Esophagus mucosa (tissue), 1 donor: Measurements from ENCODE around the gene SFT2D3. TPM values are rescaled to one million over a fixed set of nuclear protein-coding genes. Genes with fewer than 3 reads are reported as not detected.

Experiments
- ATAC-seq: fragments of 200-7000 bp; cut with Tn5 transposase; one replicate; pipeline ENCODE4 v1.9.1; 2020
- total RNA-seq: library from RNA; stranded (reverse); gene quantifications from one replicate; pipeline ENCODE4 v1.2.4, GENCODE V29; 2023
- donor health status: DM: yes; HTN: yes; CAD: no.

The SFT2D3 gene
- total RNA-seq, 1 donor from 2014 or later: 3.6 TPM

DNA sequence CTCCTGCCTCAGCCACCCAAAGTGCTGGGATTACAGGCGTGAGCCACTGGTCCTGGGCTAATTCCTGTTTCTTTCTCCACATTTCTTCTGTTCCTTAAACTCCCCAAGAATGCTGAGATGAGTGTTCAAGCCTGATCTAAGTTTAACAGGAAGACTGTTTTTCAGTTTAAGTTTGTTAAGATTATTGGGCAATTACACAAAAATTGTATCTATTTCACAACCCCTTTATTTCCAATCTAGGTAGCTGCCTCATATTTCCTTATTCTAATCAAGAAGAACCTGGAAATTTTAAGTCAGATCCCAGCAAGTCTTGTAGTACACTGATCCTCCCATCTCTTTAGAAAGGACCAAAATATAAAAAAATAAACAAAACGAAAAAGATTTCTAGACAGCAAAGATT, 11.7 kb downstream of the SFT2D3 start:
- ATAC-seq: no peak

DNA sequence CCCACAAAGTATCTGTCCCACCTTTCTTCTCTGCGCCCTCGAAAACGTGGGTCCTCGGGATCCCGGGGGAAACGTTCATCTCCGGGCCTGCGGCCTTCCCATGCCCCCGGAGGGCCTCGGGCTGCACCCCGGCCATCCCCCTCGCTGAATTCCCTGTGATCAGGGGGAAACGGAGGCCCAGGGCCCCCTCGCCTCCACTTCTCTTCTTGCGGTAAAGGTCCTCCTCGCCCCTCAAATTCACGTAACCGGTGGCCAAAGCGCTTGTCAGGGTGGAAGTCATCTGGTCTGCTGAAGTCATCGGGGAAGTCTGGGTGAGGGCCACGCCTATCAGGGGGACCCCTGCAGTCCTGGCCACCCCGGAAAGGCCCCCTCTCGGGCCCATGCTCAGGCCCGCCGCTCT, 12.3 kb downstream of the SFT2D3 start:
- no peak for ATAC-seq

DNA sequence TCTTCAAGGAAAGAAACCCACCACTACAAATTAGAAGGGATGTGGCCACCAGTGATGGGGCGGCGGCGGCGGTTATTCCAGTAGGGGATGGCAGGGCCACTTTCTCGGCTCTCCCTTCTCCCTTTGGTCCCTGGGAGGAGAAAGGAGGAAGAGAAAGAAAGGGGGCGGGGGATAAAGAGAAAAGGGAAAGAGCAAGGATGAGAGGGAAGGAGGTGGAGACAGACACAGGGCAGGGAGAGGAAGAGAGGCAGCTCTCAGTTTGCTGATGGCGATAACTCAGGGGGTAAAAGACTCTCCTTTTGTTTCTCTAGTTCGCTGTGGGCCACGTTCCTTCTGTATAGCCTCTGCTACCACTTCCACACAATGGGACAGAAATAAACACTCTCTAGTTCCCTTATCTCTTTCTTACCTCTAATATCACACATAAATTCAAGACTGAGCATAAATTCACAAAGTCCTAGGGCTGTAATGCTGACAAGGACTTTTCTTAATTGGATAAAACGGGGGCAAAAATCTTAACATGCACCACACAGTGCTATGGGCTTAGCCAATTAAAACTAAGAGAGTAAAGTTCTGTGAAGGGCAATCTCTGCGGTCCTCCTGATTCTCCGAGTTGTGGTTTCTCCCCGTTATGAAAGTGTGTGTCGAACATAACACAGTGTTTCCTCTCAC, 14.6 kb downstream of the SFT2D3 start:
- no peak for ATAC-seq

DNA sequence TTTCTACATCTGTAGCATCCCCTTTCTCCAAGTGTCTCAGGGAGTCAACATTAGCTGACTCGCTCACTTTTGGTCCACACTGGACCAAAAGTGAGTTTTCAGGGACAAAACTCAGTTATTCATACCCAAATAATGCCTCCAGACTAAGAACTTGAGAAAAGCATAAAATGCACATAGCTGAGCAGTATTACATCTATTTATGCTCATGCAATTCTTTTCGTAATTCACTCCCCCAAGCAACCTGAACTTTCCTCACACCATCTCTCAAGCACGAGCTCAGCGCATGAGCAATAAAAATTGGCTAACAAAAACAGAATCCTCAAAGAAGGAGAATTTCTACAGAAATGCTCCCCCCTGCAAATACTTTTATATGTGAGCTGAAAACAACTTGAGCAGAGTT, 17.0 kb downstream of the SFT2D3 start:
- ATAC-seq: no peak

DNA sequence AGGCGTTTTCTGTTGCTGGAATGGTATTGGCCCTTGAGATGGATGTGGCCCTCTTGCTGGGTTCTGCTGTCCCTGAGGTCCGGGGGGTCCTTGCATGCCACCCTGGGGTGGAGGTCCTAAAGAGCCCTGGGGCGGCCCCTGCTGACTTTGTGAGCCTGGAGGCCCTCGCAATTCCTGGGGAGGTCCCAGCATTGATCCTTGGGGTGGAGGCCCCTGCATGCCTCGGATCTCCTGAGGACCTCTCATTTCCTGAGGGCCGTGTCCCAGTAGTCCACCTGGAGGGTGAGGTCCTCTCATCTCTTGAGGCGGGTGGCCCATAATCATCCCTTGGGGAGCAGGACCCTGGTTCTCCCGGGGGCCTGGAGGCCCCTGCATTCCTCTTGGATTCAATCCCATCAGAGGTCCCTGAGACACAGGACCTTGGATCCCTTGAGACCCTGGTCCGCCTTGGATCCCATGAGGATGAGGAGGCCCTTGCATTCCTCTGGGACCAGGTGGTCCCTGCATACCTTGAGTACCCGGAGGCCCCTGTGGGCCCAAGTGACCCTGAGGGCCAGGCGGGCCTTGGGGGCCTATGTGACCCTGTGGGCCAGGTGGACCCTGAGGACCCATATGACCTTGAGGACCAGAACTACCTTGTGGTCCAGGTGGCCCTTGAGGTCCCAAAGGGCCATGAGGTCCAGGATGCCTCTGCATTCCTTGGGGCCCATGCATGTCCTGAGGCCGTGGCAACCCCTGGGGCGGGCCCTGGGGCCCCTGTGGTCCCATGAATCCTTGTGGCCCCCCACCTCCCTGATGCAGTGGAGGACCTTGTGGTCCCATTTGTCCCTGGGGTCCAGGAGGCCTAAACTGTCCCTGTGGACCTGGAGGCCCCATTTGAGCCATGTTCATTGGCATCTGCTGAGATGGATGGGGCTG, 18.3 kb downstream of the SFT2D3 start:
- ATAC-seq: peak; percentile 22

DNA sequence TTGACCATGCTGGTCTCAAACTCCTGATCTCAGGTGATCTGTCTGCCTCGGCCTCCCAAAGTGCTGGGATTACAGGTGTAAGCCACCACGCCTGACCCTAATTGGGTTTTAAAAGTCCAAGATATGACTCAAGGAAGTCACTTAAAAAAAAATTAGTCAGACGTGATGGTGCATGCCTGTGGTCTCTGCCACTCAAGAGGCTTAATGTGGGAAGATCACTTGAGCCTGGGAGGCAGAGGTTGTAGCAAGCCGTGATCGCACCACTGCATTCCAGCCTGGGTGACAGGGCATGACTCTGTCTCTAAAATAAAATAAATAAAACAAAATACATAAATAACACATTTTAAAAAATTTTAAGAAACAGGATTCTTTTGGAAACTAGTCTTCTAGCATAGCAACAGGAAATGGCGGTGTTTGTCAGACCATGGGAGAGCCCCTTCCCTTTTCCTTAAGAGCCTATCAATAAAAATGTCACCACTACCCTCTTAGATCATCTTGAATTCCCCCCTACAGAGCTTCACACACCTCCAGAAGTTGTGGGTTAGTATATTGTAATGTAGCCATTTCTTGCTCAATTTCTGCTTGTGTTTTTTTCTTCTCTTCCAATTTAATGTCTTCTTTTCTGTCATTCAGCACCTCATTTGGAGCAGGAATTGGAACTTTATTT, 20.1 kb downstream of the SFT2D3 start:
- ATAC-seq: peak; percentile 74

DNA sequence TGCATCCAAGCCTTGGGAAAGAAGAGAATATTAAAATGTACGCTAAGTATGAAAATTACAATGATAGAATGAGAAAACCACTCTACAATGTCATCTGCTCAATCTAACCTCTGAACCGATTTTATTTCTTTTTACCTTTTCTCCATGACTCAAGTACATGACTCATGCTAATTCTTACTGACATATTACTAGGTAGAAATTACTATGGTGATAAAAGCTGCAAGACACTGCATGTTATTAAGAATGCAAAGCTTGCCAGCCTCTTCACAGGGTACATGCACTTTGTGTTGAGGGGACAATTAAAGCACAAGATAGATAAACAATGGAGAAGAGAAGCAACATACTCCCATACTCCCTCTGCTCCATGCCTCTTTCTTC, 20.7 kb downstream of the SFT2D3 start:
- peak; percentile 80 for ATAC-seq

DNA sequence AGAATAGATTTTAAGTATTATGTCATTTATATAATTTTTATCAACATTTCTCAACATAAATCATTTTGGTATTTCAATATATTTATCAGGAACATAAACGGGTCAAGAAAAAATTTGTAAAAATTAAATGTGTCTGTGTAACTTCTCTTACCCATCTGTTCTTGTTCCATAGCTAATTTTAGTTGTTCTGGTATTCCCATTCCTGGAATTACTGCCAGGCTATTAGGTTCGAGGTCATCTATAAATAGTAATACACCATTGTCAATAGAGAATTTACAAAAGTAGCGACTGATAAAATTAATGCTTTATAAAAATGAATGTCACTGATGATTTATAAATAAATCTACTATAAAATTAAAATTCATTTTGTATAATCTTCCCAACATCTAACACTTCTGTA, 21.5 kb downstream of the SFT2D3 start:
- no peak for ATAC-seq

DNA sequence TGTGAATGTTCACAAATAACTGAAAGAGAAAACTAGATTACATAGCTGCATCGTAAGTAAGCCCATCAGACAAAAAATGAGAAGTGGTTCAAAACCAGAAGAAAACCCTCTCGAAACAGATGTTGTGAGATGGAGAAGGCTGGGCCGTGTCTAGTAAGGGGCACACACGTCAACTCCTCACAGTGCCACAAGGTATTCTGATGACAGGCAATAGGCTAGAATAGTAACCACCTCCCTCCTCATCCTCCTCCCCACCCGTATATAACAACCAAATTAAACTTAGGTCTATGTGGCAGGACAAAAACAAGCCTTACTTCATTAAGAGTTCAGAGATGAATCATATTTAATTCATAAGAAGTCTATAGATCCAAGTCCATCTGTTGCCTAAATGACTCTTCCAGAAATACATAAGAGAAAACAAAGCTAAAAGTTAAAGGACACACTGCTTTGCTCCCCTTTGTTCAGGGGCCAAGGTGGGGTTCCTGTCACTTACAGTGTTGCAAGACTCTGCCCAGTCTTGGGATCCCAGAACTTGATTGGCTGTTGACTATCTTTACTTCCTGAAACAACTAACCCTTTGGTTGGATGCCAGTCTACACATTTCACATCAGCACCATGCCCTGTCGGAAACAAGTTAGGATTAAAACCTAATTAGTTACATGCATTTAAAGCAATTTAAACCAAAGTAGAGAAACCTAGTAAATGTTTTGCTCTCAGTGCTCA, 25.0 kb downstream of the SFT2D3 start:
- no peak for ATAC-seq

DNA sequence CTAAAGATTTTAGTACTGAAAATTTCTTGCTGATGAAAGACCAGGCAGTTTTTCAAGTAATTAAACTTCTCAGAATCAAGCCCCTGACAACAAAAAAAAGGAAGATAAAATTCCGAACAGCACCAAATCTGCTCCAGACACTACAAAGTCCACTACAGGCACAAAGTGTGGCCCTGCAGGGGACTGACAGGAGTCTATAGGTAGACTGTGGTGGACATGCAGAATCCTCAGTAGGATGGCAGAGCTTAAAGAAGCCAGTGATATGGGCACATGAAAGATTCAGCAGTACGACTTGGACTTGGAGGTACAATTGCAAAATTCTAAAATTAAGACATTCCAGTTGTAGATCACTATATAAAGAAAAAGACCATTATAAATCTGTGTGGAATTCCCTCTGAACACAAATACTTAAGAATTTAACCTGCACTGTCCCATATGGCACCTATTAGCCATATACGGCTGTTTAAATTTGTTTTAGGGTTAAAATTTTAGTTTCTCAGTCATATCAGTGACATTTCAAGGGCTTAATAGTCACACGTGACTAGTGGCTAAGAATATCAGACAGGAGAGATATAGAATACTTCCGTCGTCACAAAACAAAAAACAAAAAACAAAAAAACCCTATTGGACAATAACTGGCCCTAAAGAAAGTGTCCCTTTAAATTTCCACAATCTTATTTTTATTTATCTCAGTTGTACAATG, 32.0 kb downstream of the SFT2D3 start:
- ATAC-seq: no peak

DNA sequence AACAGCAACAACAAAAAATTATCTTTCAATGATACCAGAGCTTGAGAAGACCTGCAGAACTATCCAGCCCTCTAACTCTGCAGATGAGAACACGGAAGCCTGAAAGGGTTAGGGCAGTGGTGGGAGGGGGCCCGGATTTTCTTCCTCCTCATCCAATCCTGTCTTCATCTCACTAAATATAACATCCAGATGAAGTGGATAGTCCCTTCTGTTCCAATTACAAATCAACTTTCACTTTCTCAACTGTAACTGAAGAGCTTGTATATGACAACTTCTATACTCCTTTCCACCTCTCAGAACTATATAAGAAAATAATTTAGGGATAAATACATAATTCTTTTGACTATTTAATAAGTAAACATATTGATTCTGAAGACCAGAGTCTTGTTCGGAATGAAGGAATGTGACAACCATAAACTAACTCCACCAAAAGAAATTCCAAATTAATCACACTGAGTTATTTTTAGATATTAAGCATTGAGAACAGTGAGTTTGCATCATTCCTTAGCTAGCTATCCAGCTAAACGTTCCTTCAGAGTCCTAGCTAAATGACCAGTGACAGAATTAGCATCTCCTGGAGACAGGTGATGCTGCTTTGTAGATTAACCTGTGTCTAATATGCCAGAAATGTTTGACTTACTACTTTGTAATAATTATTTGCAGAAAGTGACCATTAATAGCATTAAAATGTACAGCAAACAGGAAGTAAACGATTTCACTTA, 32.7 kb downstream of the SFT2D3 start:
- no peak for ATAC-seq

DNA sequence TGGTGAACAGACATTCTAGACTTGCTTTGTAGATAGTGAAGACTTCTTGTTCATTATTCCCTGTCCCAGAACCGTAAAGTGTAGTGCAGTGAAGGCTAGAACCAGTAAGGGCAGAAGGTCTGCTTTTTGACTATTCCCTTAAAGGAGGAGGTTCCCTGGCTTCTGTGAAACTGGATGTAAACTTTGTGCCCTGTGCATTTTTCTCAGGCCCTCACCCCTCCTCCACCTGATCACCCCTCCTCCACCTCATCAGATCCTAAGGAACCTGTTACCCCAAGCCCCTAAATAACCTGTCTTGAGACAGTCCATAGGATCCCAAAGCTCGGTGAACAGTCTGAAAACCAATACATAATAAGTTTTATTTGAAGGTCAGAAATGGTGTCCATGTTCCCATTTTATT, 33.7 kb downstream of the SFT2D3 start:
- no peak for ATAC-seq

DNA sequence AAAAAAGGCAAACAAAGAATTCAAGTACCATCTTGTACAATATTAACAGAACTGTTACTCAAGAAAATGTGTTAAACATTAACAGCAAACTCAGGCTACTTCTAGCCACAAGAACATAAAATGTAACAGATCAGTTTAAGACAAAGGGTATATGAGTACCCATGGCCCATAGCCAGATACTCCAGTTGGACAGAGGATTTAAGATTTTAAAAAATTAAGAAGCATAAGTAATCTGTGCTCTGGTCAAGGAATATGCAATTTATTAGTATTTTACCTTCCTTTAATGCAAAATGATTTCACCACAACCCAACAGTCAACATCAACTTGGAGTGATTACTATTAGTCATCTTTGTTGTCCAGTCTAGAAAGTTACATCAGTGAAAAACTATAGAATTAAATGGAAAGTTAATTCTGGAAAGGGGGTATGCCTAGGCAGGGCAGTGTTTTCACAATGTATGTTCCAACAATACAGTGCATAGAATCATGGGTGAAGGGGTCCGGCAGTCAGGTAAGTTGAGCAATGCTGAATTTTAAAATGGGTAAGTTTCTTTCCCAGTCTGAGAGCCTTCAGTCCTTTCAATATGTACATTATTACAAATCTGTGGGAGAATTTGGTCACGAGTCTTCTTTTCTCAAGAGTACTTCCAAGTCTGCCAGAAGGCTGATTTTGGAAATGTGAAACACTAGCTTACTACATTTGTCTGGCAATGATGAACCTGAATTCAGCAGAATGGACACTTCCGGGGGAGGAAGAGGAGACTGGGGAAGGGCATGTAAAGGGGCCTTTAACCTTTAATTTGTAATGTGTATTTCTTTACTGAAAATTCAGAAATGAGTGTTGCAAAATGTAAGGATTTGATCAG, 34.5 kb downstream of the SFT2D3 start:
- no peak for ATAC-seq

DNA sequence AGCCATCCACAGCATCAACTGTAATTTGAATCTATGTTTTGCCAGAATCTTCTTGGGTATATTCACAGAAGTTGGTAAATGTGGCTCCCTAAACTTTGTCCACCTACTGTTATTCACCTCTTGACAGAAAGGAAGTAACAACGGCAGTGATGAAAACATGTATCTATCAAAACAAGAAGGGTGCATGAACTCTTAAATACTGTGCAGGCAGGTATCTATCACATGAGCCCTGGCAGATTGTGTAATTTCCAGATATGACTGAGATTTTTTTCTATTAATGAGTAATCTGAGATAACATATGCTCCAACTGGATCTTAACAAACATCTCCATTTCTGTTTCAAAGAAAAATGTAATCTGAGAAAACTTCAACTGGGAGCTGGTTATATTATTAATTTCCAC, 36.6 kb downstream of the SFT2D3 start:
- no peak for ATAC-seq

DNA sequence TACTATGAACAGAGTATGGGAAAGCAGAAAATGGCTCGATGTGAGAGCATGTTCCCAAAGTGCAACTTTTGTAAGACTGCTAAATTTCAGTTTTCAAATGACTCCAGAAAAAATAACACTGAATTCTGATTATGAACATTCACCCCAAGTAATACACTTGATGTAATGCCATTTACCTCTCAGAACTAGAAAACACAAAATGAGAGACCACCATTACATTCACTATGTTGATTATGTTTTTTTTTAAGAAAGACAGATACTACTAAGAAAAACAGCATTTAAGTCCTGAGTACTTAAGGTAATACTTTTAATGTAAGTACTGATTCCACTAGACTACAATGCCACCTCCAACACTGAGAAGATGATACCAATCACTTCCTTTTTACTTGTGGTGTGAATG, 38.5 kb downstream of the SFT2D3 start:
- ATAC-seq: no peak

DNA sequence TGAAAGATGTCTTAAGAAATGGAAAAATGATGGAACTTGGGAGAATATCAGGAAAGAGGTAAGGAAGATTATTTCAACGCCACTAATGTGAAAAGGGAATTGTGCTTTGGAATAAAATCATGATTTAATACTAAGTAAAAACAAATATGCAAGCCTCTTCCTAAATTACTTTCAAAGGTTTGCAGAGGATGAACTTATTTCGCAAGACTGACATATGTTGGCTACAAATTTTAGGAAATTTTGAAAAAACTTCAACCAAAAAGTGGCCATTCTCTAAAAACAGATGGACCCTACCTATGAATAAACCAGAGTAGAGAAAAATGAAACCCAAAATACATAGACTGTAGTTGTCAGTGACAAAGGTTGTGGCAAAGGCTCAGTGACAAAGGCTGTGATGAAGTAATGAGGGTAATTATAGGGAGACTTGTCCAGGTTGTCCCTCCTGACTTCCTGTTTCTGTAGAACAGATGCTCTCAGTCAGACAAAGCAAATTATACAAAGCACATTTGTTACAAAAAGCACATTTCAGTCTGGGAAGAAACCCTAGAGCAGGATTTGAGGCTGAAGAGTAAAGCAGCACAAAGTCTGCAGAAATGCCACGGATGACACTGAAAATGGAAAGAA, 39.5 kb downstream of the SFT2D3 start:
- ATAC-seq: no peak

DNA sequence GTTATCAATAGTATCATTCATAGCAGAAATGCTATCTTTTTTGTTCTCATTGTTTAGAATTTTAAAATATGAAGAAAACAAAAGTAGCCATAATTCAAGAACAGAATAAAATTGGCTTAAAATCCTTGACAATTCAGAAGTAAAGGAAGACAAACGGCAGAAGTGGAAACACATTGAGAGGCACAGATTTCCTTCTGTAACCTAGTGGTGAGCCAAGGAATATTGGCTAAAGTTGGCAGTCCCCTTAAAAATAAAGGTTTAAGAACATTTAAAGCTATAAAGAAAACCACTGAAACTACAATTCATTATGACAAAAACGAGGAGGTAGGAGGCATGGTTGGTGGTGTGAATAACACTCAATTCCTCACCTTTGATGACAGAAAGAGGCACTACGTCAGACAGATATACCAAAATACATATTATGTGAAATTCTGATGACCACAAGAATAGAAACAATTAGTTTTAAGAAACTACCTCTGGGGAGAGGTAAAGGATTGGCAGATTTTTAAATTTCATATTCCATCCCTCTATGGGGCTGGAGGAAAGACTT, 42.3 kb downstream of the SFT2D3 start:
- ATAC-seq: no peak

DNA sequence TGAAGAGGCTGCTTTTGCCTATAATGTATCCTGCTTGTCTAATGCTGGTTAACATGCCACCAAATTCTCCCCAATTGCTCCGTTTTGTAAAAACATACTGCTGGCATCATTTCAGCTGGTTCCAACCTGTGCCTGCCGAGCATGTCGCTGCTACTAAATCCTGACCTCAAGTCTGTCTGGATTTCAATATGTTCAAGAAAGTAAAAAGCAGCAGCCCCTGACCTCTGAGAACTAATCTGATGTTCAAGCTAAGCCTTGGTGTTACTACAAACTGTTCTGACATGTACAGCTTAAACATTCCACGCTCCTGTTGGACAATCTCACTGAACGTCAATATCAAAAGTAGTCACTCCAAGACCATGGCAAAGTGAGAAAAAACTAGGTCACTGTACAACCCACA, 46.3 kb downstream of the SFT2D3 start:
- no peak for ATAC-seq

DNA sequence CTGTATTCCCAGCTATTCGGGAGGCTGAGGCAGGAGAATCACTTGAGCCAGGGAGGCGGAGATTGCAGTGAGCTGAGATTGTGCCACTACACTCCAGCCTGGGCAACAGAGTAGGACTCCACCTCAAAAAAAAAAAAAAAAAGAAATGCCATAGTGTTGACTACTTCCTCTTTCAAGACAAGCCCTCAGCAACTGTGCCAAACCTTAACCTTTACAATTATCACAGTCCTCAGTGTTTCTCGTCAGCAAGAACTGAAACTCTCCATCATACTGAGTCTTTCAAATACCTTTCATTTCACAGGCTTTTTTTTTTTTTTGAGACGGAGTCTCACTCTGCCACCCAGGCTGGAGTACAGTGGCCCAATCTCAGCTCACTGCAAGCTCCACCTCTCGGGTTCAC, 48.2 kb downstream of the SFT2D3 start:
- ATAC-seq: peak; percentile 64

DNA sequence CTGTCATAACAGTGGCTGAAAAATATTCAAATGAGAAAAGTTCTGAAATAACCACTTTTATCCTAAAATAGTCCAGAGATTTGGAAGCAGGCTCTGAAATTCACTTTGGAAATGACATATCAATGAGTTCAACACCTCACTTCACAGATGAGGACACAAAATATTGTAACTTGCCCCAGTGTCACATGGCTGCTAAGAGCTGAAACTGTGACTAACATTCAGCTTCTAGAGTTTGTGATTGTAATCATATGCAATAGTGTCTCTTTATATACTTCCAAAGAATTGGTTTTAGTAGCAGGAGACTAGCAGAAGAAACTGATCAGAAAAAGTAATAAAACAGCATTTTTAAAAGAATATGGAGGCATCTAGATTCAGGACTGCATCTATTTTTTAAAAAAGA, 52.1 kb downstream of the SFT2D3 start:
- ATAC-seq: no peak
